Retinal pigment epithelial cell (primary cell): ENCODE results near the gene MAN1B1.

Source experiments
- DNase-seq: peaks from one replicate; pipeline ENCODE4 v3.0.0-alpha.2; 2010; ENCODE audit warnings: low read depth
- H3K4me3 ChIP-seq: 2 replicates; pipeline ENCODE4 v1.5.1; 2011; ENCODE audit warnings: mild to moderate bottlenecking, low read length, control low read depth, moderate library complexity
- TF ChIP-seq, protein P1 (sequence below): conservative IDR thresholded peaks from 2 replicates; pipeline ENCODE4 v1.5.1; 2011; ENCODE audit warnings: low read depth, low read length, control low read depth, inconsistent platforms

The MAN1B1 gene

DNA sequence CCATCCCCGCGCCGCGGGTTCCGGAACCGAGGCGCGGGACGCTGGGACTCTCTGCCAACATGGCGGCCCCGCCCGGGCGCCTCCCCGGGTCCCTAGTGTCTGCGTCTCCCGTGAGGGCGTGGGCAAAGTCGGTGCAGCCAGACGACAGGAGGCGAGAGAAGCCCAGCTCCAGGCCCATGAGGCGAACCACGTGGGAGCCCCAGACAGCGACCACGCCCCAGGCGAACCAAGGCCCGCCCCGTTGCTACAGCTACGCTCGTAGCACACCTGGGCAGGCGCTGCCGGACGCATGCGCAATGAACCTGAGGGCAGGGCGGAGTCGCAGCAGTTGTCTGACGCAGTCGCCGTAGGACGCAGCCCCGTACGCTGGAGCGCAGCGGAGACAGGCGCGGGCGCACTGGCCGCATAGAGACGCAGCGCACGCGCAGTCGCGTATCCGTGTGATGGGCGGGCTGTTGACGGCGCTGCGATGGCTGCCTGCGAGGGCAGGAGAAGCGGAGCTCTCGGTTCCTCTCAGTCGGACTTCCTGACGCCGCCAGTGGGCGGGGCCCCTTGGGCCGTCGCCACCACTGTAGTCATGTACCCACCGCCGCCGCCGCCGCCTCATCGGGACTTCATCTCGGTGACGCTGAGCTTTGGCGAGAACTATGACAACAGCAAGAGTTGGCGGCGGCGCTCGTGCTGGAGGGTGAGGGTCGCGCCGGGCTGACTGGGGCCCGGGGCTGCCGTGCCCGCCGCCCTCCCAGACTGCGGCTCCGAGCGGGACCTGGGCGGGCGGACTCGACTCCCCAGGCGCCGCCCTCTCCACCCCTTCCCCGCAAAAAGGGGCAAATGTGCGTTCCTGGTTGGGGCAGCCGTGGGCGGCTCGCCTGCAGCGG is at the start of gene MAN1B1:
MAN1B1 (plus strand) TSS at position 455 of the 878 bp plus-strand sequence; CDS start at position 470, 15 bp downstream.
- DNase-seq = peak; percentile 95
- TF ChIP-seq, protein P1, sequence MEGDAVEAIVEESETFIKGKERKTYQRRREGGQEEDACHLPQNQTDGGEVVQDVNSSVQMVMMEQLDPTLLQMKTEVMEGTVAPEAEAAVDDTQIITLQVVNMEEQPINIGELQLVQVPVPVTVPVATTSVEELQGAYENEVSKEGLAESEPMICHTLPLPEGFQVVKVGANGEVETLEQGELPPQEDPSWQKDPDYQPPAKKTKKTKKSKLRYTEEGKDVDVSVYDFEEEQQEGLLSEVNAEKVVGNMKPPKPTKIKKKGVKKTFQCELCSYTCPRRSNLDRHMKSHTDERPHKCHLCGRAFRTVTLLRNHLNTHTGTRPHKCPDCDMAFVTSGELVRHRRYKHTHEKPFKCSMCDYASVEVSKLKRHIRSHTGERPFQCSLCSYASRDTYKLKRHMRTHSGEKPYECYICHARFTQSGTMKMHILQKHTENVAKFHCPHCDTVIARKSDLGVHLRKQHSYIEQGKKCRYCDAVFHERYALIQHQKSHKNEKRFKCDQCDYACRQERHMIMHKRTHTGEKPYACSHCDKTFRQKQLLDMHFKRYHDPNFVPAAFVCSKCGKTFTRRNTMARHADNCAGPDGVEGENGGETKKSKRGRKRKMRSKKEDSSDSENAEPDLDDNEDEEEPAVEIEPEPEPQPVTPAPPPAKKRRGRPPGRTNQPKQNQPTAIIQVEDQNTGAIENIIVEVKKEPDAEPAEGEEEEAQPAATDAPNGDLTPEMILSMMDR = no peak
- peak within 1 kb of the TSS; percentile 72 for H3K4me3 ChIP-seq

- TF ChIP-seq, protein P1 = no peak
- DNase-seq = no peak
- no peak overlapping the region for H3K4me3 ChIP-seq
Measured at GRCh38 chr9:137037035-137037434, 49.8 kb upstream of the MAN1B1 start.

DNA sequence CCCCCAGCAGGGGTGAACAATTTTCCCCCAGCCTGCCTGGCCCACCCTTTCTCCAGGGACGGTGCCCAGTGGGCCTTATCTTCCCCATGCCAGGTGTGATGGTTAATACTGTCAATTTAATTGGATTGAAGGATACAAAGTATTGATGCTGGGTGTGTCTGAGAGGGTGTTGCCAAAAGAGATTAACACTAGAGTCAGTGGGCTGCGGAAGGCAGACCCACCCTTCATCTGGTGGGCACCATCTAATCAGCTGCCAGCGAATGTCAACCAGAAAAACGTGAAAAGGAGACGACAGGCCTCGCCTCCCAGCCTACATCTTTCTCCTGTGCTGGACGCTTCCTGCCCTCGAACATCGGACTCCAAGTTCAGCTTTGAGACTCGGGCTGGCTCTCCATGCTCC is 49.3 kb upstream of the MAN1B1 start:
- TF ChIP-seq, protein P1 = no peak
- H3K4me3 ChIP-seq = no peak overlapping the region
- DNase-seq = no peak

DNA sequence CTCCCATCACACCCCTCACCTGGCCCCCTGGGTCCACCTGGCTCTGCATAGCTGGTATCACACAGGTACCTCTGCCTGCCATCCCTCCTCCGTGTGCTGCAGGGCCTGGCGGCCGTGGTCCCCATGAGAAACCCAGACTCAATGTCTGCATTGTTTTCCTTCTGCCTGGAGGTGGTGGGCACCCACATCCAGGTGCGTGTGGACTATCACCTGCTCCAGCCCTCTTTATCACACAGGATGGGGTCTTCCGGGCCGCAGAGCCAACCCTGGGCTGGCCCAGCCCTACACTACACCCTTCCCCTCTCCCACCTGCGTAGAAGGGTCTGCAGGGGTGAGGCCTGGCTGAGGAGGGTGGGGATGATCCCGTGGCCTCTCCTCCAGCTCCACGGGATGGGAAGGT is 47.9 kb upstream of the MAN1B1 start:
- DNase-seq = no peak

GRCh38 chr9:137039611-137040366 is 47.0 kb upstream of the MAN1B1 start:
- no peak for DNase-seq
- TF ChIP-seq, protein P1 = no peak
- H3K4me3 ChIP-seq = no peak overlapping the region

More for the DNA sequence above, 47.9 kb upstream of the MAN1B1 start:
- no peak overlapping the region for H3K4me3 ChIP-seq
- TF ChIP-seq, protein P1 = no peak

GRCh38 chr9:137040568-137040967 is 46.2 kb upstream of the MAN1B1 start:
- TF ChIP-seq, protein P1 = no peak
- no peak for DNase-seq

More at GRCh38 chr9:137040568-137040967, 46.2 kb upstream of the MAN1B1 start:
- H3K4me3 ChIP-seq = no peak overlapping the region
